ENCODE data around the gene NDE1.
"Not testable (repeated sequence)": the region's sequence is repeated elsewhere in the genome, so short reads cannot be mapped to it uniquely, and the experiment has no call there.

The NDE1 gene

DNA sequence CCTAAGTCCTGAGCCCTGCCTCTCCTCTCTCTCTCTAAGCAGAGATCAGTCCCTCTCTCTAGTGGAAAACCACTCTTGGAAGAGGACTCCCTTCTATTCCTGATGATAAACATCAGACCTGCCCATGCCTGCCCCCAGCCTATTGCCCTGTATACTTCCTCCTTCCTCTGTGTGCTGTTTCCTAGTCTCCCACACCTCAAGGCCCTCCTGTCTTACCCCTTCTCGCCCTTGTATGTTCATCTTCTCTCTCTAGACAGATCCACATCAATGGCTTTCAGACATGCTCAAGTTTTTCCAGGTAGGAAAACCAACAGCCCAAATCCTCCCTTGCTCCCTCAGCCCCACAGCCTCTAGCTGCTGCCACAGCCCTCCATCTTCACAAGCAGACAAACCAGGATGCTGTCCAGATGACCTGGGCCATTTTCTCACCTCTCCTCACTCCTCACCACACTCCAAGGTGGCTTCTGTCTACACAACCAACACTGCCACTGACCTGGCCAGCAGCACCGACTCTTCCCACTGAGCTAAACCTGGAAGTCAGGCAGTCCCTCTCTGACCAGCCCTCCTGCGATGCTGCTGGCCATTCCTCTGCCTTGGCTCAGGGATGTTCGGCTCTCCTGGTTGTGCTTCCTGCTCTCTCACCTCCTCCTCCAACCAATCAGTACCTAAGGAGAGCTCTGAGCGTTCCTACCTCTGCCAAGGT, 43.4 kb upstream of the NDE1 start:
- no peak overlapping the region for H3K4me3 ChIP-seq (ENCODE audit: low read depth, low read length)
- TF ChIP-seq CTCF (IDR thresholded peaks at IDR 0.05; ENCODE audit: insufficient read depth, low read depth, low read length, missing control alignments) = no peak
- no peak for DNase-seq (ENCODE audit: low read depth)

DNA sequence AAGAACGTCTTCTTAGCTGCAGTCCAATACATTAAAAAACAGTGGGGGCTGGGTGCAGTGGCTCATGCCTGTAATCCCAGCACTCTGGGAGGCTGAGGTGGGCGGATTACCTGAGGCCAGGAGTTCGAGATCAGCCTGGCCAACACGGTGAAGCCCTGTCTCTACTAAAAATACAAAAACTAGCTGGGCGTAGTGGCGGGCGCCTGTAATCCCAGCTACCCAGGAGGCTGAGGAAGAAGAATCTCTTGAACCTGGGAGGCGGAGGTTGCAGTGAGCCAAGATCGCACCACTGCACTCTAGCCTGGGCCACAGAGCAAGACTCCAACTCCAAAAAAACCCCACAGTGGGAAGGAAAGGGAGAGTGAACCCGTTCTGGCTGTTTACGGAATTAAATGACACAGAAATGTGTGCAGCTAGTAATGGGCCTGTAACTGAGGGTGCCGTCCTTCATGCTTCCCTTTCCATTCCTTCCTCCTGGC, 42.8 kb upstream of the NDE1 start:
- DNase-seq (ENCODE audit: low read depth); H3K4me3 ChIP-seq (ENCODE audit: low read depth, low read length): not testable (repeated sequence)

GRCh38 chr16:15607700-15608396, 42.2 kb upstream of the NDE1 start:
- TF ChIP-seq CTCF (IDR thresholded peaks at IDR 0.05; ENCODE audit: insufficient read depth, low read depth, low read length, missing control alignments) = no peak
- no peak overlapping the region for H3K4me3 ChIP-seq (ENCODE audit: low read depth, low read length)
- DNase-seq (ENCODE audit: low read depth) = no peak

DNA sequence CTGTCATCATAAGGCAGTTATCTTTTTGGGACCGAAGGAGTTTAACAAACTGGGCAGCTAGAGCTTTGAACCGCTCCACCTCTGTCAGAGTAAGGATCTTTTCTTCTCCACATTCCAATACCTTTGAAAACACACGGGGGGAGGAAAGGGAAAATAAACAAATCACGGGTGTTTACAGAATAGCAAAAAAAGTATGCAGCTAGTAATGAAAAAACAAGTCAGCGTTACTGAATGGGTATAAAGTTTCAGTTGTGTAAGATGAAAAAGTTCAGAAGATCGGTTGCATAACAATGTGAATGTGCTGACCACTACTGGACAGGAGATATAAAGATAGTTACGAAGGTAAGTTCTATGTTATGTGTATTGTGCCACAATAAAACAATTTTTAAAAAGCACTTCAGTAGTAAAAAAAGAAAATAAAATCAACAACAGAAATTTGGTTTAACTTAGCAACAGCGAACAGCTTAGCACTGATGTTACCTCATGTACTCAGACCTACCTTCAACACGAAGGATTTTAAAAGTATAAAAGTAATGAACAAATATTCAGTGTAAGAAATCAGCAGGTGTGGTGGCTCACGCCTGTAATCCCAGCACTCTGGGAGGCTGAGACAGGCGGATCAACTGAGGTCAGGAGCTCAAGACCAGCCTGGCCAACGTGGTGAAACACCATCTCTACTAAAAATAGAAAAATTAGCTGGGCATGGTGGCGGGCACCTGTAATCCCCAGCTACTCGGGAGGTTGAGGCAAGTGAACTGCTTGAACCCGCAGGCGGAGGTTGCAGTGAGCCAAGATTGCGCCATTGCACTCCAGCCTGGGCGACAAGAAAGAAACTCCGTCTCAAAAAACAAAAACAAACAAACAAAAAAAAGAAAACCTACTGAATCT, 41.4 kb upstream of the NDE1 start:
- no peak for TF ChIP-seq CTCF (IDR thresholded peaks at IDR 0.05; ENCODE audit: insufficient read depth, low read depth, low read length, missing control alignments)
- no peak for DNase-seq (ENCODE audit: low read depth)
- no peak overlapping the region for H3K4me3 ChIP-seq (ENCODE audit: low read depth, low read length)

GRCh38 chr16:15609286-15609649, 40.8 kb upstream of the NDE1 start:
- DNase-seq (ENCODE audit: low read depth) = no peak
- H3K4me3 ChIP-seq (ENCODE audit: low read depth, low read length) = no peak overlapping the region
- no peak for TF ChIP-seq CTCF (IDR thresholded peaks at IDR 0.05; ENCODE audit: insufficient read depth, low read depth, low read length, missing control alignments)

- H3K4me3 ChIP-seq (ENCODE audit: low read depth, low read length) = no peak overlapping the region
- DNase-seq (ENCODE audit: low read depth) = no peak
- no peak for TF ChIP-seq CTCF (IDR thresholded peaks at IDR 0.05; ENCODE audit: insufficient read depth, low read depth, low read length, missing control alignments)
These were observed 39.6 kb upstream of the NDE1 start for GRCh38 chr16:15610369-15610871.

GRCh38 chr16:15611610-15612009, 38.4 kb upstream of the NDE1 start:
- TF ChIP-seq CTCF (IDR thresholded peaks at IDR 0.05; ENCODE audit: insufficient read depth, low read depth, low read length, missing control alignments) = no peak
- DNase-seq (ENCODE audit: low read depth) = no peak
- no peak overlapping the region for H3K4me3 ChIP-seq (ENCODE audit: low read depth, low read length)

All from GM12865 (cell line).